SK-N-SH treated with all-trans-retinoic acid at 6 μM for 48 hours (cell line): ENCODE data around the gene MT4.

Experiments used
- ATAC-seq: fragments of 200-7000 bp; cut with Tn5 transposase; 3 replicates; pipeline ENCODE4 v1.9.1; 2020; ENCODE audit warnings: mild to moderate bottlenecking, moderate library complexity
- ARNTL ChIP-seq: fragments of 450-650 bp; formaldehyde crosslinking; IDR thresholded peaks from 2 replicates; pipeline ENCODE4 v1.5.0; 2020; ENCODE audit warnings: low read depth, mild to moderate bottlenecking, moderate library complexity, borderline replicate concordance
- BACH2 ChIP-seq: fragments of 250-450 bp; sonication (Bioruptor Pico); IDR thresholded peaks from 2 replicates; pipeline ENCODE4 v1.9.0; 2021; ENCODE audit warnings: mild to moderate bottlenecking, borderline replicate concordance
- CSDC2 ChIP-seq: fragments of 250-450 bp; sonication (Bioruptor Pico); IDR thresholded peaks from 2 replicates; pipeline ENCODE4 v1.5.0; 2020; ENCODE audit warnings: mild to moderate bottlenecking, moderate library complexity
- ESRRG ChIP-seq: fragments of 250-450 bp; sonication (Bioruptor Pico); IDR thresholded peaks from 2 replicates; pipeline ENCODE4 v1.6.1; 2021; ENCODE audit warnings: mild to moderate bottlenecking
- ISL1 ChIP-seq: fragments of 250-450 bp; sonication (Bioruptor Pico); IDR thresholded peaks from 2 replicates; pipeline ENCODE4 v2.1.2; 2022; ENCODE audit warnings: mild to moderate bottlenecking, moderate library complexity
- OSR1 ChIP-seq: fragments of 250-450 bp; sonication (Bioruptor Pico); IDR thresholded peaks from 2 replicates; pipeline ENCODE4 v1.8.0; 2022; ENCODE audit warnings: moderate library complexity, mild to moderate bottlenecking, inconsistent platforms
- PPARA ChIP-seq: fragments of 250-450 bp; sonication (Bioruptor Pico); IDR thresholded peaks from 2 replicates; pipeline ENCODE4 v1.5.0; 2020; ENCODE audit warnings: mild to moderate bottlenecking, borderline replicate concordance
- RARB ChIP-seq: fragments of 250-450 bp; sonication (Bioruptor Pico); IDR thresholded peaks from 2 replicates; pipeline ENCODE4 v1.8.0; 2021; ENCODE audit warnings: mild to moderate bottlenecking, moderate library complexity
- SNAI2 ChIP-seq: fragments of 250-450 bp; sonication (Bioruptor Pico); IDR thresholded peaks from 2 replicates; pipeline ENCODE4 v1.5.0; 2020; ENCODE audit warnings: mild to moderate bottlenecking, moderate library complexity
- TCF4 ChIP-seq: fragments of 250-450 bp; sonication (Bioruptor Pico); IDR thresholded peaks from 2 replicates; pipeline ENCODE4 v1.8.0; 2021; ENCODE audit warnings: mild to moderate bottlenecking, moderate library complexity, borderline replicate concordance
- TOX ChIP-seq: fragments of 250-450 bp; sonication (Bioruptor Pico); IDR thresholded peaks from 2 replicates; pipeline ENCODE4 v1.8.0; 2021; ENCODE audit warnings: mild to moderate bottlenecking, moderate library complexity, borderline replicate concordance
- ZC3H10 ChIP-seq: fragments of 250-450 bp; sonication (Bioruptor Pico); IDR thresholded peaks from 2 replicates; pipeline ENCODE4 v1.5.1; 2021; ENCODE audit warnings: mild to moderate bottlenecking, moderate library complexity
- ZFP3 ChIP-seq: fragments of 250-450 bp; sonication (Bioruptor Pico); IDR thresholded peaks from 2 replicates; pipeline ENCODE4 v1.5.0; 2020; ENCODE audit warnings: mild to moderate bottlenecking, moderate library complexity
- ZFP30 ChIP-seq: fragments of 450-650 bp; formaldehyde crosslinking; IDR thresholded peaks from 2 replicates; pipeline ENCODE4 v1.5.0; 2022; ENCODE audit warnings: mild to moderate bottlenecking, moderate library complexity
- ZNF565 ChIP-seq: fragments of 450-650 bp; formaldehyde crosslinking; conservative IDR thresholded peaks from 2 replicates; pipeline ENCODE4 v1.5.0; 2020; ENCODE audit warnings: low read depth, mild to moderate bottlenecking, moderate library complexity
- ZNF70 ChIP-seq: fragments of 450-650 bp; formaldehyde crosslinking; IDR thresholded peaks from 2 replicates; pipeline ENCODE4 v1.5.0; 2020; ENCODE audit warnings: mild to moderate bottlenecking, moderate library complexity
- ZNF8 ChIP-seq: fragments of 450-650 bp; formaldehyde crosslinking; IDR thresholded peaks from 2 replicates; pipeline ENCODE4 v1.5.0; 2020; ENCODE audit warnings: mild to moderate bottlenecking, moderate library complexity
- TF ChIP-seq, protein P1 (sequence below): fragments of 250-450 bp; sonication (Bioruptor Pico); IDR thresholded peaks from 2 replicates; pipeline ENCODE4 v1.8.0; 2020; ENCODE audit warnings: mild to moderate bottlenecking, moderate library complexity, borderline replicate concordance
- TF ChIP-seq, protein P2 (sequence below): fragments of 250-450 bp; sonication (Bioruptor Pico); IDR thresholded peaks from 2 replicates; pipeline ENCODE4 v1.5.1; 2020; ENCODE audit warnings: low read depth, mild to moderate bottlenecking, moderate library complexity
- TF ChIP-seq, protein P3 (sequence below): fragments of 250-450 bp; sonication (Bioruptor Pico); IDR thresholded peaks from 2 replicates; pipeline ENCODE4 v1.8.0; 2021; ENCODE audit warnings: low read depth, mild to moderate bottlenecking, moderate library complexity, borderline replicate concordance
- TF ChIP-seq, protein P4 (sequence below): fragments of 250-450 bp; sonication (Bioruptor Pico); IDR thresholded peaks from 2 replicates; pipeline ENCODE4 v1.5.0; 2020; ENCODE audit warnings: mild to moderate bottlenecking, moderate library complexity
- TF ChIP-seq, protein P5 (sequence below): fragments of 250-450 bp; sonication (Bioruptor Pico); IDR thresholded peaks from 2 replicates; pipeline ENCODE4 v1.5.1; 2021; ENCODE audit warnings: mild to moderate bottlenecking, moderate library complexity

Gene MT4

DNA sequence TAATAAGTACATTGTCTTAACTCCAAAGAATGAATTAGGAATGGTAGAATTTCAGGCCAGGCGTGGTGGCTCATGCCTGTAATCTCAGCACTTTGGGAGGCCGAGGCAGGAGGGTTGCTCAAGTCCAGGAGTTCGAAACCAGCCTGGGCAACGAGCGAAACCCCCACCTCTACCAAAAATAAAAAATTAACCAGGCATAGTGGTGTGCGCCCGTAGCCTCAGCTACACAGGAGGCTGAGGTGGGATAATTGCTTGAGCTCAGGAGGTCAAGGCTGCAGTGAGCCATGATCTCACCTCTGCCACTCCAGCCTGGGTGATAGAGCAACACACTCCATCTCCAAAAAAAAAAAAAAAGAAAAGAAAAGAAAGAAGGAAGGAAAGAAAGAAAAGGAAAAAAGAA lies 26.5 kb upstream of the MT4 start:
- TF ChIP-seq ZNF70 (CRISPR knock-in tag) (no peak), BACH2 (CRISPR knock-in tag) (no peak), ISL1 (CRISPR knock-in tag) (no peak), ESRRG (CRISPR knock-in tag) (no peak), ZFP30 (no peak), SNAI2 (CRISPR knock-in tag) (no peak), ZFP3 (CRISPR knock-in tag) (no peak), RARB (CRISPR knock-in tag) (no peak), ZNF565 (no peak), TOX (CRISPR knock-in tag) (no peak), ARNTL (CRISPR knock-in tag) (no peak), TCF4 (no peak), PPARA (CRISPR knock-in tag) (no peak), CSDC2 (CRISPR knock-in tag) (no peak), ZC3H10 (CRISPR knock-in tag) (no peak)
- TF ChIP-seq, protein P1, sequence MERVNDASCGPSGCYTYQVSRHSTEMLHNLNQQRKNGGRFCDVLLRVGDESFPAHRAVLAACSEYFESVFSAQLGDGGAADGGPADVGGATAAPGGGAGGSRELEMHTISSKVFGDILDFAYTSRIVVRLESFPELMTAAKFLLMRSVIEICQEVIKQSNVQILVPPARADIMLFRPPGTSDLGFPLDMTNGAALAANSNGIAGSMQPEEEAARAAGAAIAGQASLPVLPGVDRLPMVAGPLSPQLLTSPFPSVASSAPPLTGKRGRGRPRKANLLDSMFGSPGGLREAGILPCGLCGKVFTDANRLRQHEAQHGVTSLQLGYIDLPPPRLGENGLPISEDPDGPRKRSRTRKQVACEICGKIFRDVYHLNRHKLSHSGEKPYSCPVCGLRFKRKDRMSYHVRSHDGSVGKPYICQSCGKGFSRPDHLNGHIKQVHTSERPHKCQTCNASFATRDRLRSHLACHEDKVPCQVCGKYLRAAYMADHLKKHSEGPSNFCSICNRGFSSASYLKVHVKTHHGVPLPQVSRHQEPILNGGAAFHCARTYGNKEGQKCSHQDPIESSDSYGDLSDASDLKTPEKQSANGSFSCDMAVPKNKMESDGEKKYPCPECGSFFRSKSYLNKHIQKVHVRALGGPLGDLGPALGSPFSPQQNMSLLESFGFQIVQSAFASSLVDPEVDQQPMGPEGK = no peak
- TF ChIP-seq, protein P2, sequence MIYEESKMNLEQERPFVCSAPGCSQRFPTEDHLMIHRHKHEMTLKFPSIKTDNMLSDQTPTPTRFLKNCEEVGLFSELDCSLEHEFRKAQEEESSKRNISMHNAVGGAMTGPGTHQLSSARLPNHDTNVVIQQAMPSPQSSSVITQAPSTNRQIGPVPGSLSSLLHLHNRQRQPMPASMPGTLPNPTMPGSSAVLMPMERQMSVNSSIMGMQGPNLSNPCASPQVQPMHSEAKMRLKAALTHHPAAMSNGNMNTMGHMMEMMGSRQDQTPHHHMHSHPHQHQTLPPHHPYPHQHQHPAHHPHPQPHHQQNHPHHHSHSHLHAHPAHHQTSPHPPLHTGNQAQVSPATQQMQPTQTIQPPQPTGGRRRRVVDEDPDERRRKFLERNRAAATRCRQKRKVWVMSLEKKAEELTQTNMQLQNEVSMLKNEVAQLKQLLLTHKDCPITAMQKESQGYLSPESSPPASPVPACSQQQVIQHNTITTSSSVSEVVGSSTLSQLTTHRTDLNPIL (CRISPR knock-in tag) = no peak
- TF ChIP-seq, protein P3, sequence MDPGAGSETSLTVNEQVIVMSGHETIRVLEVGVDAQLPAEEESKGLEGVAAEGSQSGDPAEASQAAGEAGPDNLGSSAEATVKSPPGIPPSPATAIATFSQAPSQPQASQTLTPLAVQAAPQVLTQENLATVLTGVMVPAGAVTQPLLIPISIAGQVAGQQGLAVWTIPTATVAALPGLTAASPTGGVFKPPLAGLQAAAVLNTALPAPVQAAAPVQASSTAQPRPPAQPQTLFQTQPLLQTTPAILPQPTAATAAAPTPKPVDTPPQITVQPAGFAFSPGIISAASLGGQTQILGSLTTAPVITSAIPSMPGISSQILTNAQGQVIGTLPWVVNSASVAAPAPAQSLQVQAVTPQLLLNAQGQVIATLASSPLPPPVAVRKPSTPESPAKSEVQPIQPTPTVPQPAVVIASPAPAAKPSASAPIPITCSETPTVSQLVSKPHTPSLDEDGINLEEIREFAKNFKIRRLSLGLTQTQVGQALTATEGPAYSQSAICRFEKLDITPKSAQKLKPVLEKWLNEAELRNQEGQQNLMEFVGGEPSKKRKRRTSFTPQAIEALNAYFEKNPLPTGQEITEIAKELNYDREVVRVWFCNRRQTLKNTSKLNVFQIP = no peak
- TF ChIP-seq, protein P4, sequence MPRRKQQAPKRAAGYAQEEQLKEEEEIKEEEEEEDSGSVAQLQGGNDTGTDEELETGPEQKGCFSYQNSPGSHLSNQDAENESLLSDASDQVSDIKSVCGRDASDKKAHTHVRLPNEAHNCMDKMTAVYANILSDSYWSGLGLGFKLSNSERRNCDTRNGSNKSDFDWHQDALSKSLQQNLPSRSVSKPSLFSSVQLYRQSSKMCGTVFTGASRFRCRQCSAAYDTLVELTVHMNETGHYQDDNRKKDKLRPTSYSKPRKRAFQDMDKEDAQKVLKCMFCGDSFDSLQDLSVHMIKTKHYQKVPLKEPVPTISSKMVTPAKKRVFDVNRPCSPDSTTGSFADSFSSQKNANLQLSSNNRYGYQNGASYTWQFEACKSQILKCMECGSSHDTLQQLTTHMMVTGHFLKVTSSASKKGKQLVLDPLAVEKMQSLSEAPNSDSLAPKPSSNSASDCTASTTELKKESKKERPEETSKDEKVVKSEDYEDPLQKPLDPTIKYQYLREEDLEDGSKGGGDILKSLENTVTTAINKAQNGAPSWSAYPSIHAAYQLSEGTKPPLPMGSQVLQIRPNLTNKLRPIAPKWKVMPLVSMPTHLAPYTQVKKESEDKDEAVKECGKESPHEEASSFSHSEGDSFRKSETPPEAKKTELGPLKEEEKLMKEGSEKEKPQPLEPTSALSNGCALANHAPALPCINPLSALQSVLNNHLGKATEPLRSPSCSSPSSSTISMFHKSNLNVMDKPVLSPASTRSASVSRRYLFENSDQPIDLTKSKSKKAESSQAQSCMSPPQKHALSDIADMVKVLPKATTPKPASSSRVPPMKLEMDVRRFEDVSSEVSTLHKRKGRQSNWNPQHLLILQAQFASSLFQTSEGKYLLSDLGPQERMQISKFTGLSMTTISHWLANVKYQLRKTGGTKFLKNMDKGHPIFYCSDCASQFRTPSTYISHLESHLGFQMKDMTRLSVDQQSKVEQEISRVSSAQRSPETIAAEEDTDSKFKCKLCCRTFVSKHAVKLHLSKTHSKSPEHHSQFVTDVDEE (CRISPR knock-in tag) = no peak
- TF ChIP-seq, protein P5, sequence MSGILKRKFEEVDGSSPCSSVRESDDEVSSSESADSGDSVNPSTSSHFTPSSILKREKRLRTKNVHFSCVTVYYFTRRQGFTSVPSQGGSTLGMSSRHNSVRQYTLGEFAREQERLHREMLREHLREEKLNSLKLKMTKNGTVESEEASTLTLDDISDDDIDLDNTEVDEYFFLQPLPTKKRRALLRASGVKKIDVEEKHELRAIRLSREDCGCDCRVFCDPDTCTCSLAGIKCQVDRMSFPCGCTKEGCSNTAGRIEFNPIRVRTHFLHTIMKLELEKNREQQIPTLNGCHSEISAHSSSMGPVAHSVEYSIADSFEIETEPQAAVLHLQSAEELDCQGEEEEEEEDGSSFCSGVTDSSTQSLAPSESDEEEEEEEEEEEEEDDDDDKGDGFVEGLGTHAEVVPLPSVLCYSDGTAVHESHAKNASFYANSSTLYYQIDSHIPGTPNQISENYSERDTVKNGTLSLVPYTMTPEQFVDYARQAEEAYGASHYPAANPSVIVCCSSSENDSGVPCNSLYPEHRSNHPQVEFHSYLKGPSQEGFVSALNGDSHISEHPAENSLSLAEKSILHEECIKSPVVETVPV (CRISPR knock-in tag) = no peak
- TF ChIP-seq, all 23 proteins: peak for 0
- ATAC-seq = no peak

DNA sequence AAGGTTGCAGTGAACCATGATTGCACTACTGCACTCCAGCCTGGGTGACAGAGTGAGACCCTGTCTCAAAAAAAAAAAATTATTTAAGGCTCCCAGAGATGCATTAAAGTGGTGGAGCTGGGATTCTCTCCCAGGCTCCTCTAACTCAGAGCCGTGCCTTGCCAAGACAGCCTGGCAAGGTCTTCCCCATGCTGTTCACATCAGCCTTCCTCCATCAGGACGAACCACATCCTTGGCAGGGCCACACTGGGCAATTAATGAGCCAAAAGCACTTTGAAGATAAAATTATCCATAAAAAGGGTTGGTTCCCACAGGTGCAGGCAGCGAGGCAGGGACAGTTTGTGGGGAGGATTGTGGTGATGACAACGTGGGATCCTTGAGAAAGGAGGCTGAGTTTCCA lies 25.2 kb upstream of the MT4 start:
- ATAC-seq = no peak
- TF ChIP-seq, protein P5 (CRISPR knock-in tag) = no peak
- TF ChIP-seq SNAI2 (CRISPR knock-in tag) = no peak
- no peak for TF ChIP-seq ZNF70 (CRISPR knock-in tag)
- TF ChIP-seq ZFP30 = no peak
- TF ChIP-seq OSR1 (CRISPR knock-in tag) = no peak
- TF ChIP-seq ZNF565 = no peak
- TF ChIP-seq, protein P4 (CRISPR knock-in tag) = no peak
- no peak for TF ChIP-seq PPARA (CRISPR knock-in tag)
- TF ChIP-seq, protein P3 = no peak
- no peak for TF ChIP-seq ZNF8 (CRISPR knock-in tag)
- no peak for TF ChIP-seq ARNTL (CRISPR knock-in tag)
- TF ChIP-seq, protein P1 = no peak
- TF ChIP-seq ZFP3 (CRISPR knock-in tag) = no peak
- TF ChIP-seq CSDC2 (CRISPR knock-in tag) = no peak
- TF ChIP-seq RARB (CRISPR knock-in tag) = no peak
